Lung (tissue), 12 donors: ENCODE measurements around the gene DNAJB13. TPM values are rescaled to one million over a fixed set of nuclear protein-coding genes. Genes with fewer than 3 reads are reported as not detected.

Source experiments
- ATAC-seq: fragments of 200-7000 bp; cut with Tn5 transposase; one replicate; pipeline ENCODE4 v1.9.1; 2020; ENCODE audit warnings: moderate number of reproducible peaks; ENCODE audit not compliant: insufficient read depth, low FRiP score
- DNase-seq, 3 donors: peaks; one replicate each; pipeline ENCODE4 v3.0.0-alpha.2; 2013 to 2017
- H3K27ac ChIP-seq, 2 donors: one replicate each; pipeline ENCODE4 v1.5.1; 2013; ENCODE audit warnings: mild to moderate bottlenecking in 2 of 2, moderate library complexity in 2 of 2, control low read depth in 1 of 2, inconsistent platforms in 1 of 2, low read depth in 1 of 2, low read length in 1 of 2
- H3K27me3 ChIP-seq, 3 donors: one replicate each; pipeline ENCODE4 v1.5.1; 2013; ENCODE audit warnings: low read length in 2 of 3; ENCODE audit not compliant: control insufficient read depth in 3 of 3, insufficient read depth in 3 of 3
- H3K36me3 ChIP-seq, 4 donors: one replicate each; pipeline ENCODE4 v1.5.1; 2013; ENCODE audit warnings: low read length in 4 of 4, mild to moderate bottlenecking in 1 of 4, moderate library complexity in 1 of 4; ENCODE audit not compliant: control insufficient read depth in 4 of 4, insufficient read depth in 4 of 4
- H3K4me1 ChIP-seq, 5 donors: one replicate each; pipeline ENCODE4 v1.5.1; 2013; ENCODE audit warnings: low read length in 5 of 5, mild to moderate bottlenecking in 2 of 5, moderate library complexity in 1 of 5; ENCODE audit not compliant: control insufficient read depth in 5 of 5, insufficient read depth in 5 of 5
- H3K4me3 ChIP-seq: one replicate; pipeline ENCODE4 v1.5.1; 2013; ENCODE audit warnings: mild to moderate bottlenecking, control low read depth, moderate library complexity
- H3K9ac ChIP-seq, 2 donors: one replicate each; pipeline ENCODE4 v1.5.1; 2013; ENCODE audit warnings: low read length in 2 of 2, control low read depth in 1 of 2; ENCODE audit not compliant: insufficient read depth in 1 of 2
- H3K9me3 ChIP-seq, 4 donors: one replicate each; pipeline ENCODE4 v1.5.1; 2013; ENCODE audit warnings: low read length in 3 of 4, mild to moderate bottlenecking in 1 of 4, moderate library complexity in 1 of 4; ENCODE audit not compliant: control insufficient read depth in 4 of 4, insufficient read depth in 3 of 4
- CTCF ChIP-seq: IDR thresholded peaks from 2 replicates; pipeline ENCODE4 v1.5.1; 2012; ENCODE audit warnings: mild to moderate bottlenecking; ENCODE audit errors: control extremely low read depth, extremely low read depth
- WGBS, 2 donors: extraction: QIAGEN DNeasy Blood & Tissue Kit; methylation state at CpG; one replicate each; pipeline ENCODE4 v1.1.7; 2013; 5-methylcytosine and 5-hydroxymethylcytosine counted together
- polyA plus RNA-seq, 2 donors: library from polyadenylated mRNA; stranded (reverse); fragments of 200-250 nt; gene quantifications; one replicate each; pipeline ENCODE4 v1.2.1, GENCODE V29; 2013
- total RNA-seq, 2 donors: library from RNA; depleted of rRNA in 1 of 2; stranded (reverse); fragments of >200 nt in 1 of 2; gene quantifications; one replicate each; pipeline ENCODE4 v1.2.1, GENCODE V29; 2014 to 2021
- donor health status: control.
- donor health status: control.
- donor health status: Bipolar disorder and iron deficiency.
- donor health status: healthy.
- donor health status: DM: yes; HTN: yes; CAD: no.

DNAJB13 gene
- total and polyA plus RNA-seq, 4 donors: 5.4 to 11.9 (median 6.4) TPM

DNA sequence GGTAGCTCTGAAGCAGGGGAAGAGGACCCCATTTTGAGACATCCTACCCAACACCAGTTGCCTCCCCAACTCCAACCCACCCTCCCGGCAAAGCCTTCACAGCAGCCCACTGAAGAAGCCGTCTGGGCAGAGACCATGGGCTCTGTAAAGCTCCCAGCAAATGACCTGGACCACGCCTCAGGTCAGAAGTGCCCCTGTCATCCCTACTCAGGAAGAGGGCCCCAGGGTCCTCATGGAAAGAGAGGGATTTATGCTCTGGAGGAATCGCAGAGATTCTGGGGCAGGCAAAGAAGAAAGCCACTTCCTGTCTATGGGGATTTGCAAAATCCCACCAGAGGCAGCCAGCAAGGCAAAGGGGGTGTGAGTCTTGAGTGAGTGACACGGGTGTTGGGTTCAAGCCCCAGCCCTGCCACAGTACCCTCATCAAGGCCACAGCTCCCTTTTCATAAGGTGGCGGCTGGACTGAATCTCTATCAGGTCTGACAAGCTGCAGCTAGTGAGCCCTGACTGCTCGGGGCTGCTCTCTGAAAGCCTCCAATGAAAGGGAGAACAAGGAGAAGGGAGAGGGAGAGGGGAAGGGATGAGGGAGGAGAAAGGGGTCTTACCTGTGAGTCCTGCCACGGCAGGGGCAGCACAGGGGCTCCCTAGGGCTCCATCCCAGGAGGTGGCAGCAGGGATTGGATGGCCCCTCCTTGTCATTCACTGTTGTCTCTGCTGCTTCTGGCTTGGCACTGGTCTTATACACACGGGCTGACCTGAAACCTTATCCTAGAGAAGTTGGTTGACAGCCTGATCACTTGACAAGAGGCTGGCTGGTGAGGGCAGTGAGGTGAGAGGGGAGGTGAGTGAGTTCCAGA, 57.8 kb downstream of the DNAJB13 start, which contains the start of gene UCP3:
TSS of gene UCP3 (minus strand) at position 713 of the 857 bp plus-strand sequence. CDS start 2,043 bp downstream, outside the sequence.
- ATAC-seq (no peak), DNase-seq (no peak)
- Histone ChIP-seq H3K36me3 (peaks cover 4 to 23% (median 6%) of the 10 kb centered on the region in 4 donors), H3K27ac (no peak within 1 kb of the TSS), H3K4me1 (no peaks in the 10 kb centered on the region), H3K9me3 (no peaks in the 10 kb centered on the region), H3K9ac (no peak within 1 kb of the TSS), H3K4me3 (no peak within 1 kb of the TSS), H3K27me3 (no peaks in the 10 kb centered on the region)
- TF ChIP-seq CTCF: no peak
- WGBS, 2 donors: 74 to 78% methylated on average over 9 of the region's 9 CpGs

DNA sequence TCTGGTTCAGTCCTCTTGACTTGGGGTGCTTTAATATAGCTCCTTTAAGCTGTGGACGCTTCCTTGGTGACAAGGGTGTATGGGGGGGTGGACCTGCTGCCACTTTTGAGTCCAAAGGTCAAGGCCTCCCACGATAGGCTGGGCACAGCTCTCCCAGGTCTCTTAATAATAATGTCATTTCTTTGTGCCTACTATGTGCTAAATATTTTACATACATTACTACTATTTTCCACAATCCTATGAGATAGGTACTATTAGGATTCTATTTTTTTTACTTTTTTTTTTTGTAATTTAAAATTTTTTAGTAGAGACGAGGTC, 58.4 kb downstream of the DNAJB13 start:
- Histone ChIP-seq H3K4me1 (no peaks in the 10 kb centered on the region), H3K27ac (no peak overlapping the region), H3K36me3 (peaks cover 0 to 18% (median 1%) of the 10 kb centered on the region in 4 donors), H3K4me3 (no peak overlapping the region), H3K9me3 (no peaks in the 10 kb centered on the region), H3K9ac (no peak overlapping the region), H3K27me3 (no peaks in the 10 kb centered on the region)
- 89% methylated on average over 3 of the region's 3 CpGs for WGBS, 2 donors
- no peak for ATAC-seq
- no peak for TF ChIP-seq CTCF
- DNase-seq: no peak

- no peak overlapping the region for H3K9ac ChIP-seq
- H3K27ac ChIP-seq: no peak overlapping the region
- ATAC-seq (no peak), DNase-seq (no peak)
- H3K9me3 ChIP-seq: no peaks in the 10 kb centered on the region
- H3K4me3 ChIP-seq: no peak overlapping the region
- H3K27me3 ChIP-seq: no peaks in the 10 kb centered on the region
- TF ChIP-seq CTCF: no peak
- 94 to 96% methylated on average over 5 of the region's 5 CpGs for WGBS, 2 donors
- no peaks in the 10 kb centered on the region for H3K4me1 ChIP-seq
- peaks cover 0 to 15% (median 0%) of the 10 kb centered on the region in 4 donors for H3K36me3 ChIP-seq
Measured at GRCh38 chr11:74009675-74010305, 59.0 kb downstream of the DNAJB13 start.
